ENCODE results near the gene GLUD1.
"Not testable (repeated sequence)": the region's sequence is repeated elsewhere in the genome, so short reads cannot be mapped to it uniquely, and the experiment has no call there.

The GLUD1 gene

GRCh38 chr10:87094373-87095235 lies at the start of gene GLUD1, which contains the start of gene SHLD2:
Gene GLUD1, minus strand, starts transcription at chr10:87094843. Its CDS starts 74 bp downstream, at chr10:87094769.
Gene SHLD2, plus strand, starts transcription at chr10:87095206. Its CDS starts 56,149 bp downstream, at chr10:87151355.
- DNase-seq: peak; percentile 92 to 94

GRCh38 chr10:87143109-87143418 lies 48.4 kb upstream of the GLUD1 start:
- DNase-seq: not testable (repeated sequence)

- DNase-seq: not testable (repeated sequence)
Measured at GRCh38 chr10:87142230-87143108, 47.8 kb upstream of the GLUD1 start.

GRCh38 chr10:87137478-87137877 lies 42.8 kb upstream of the GLUD1 start:
- DNase-seq: not testable (repeated sequence)

GRCh38 chr10:87134440-87134839 lies 39.8 kb upstream of the GLUD1 start:
- DNase-seq: not testable (repeated sequence)

GRCh38 chr10:87133936-87134335 lies 39.3 kb upstream of the GLUD1 start:
- DNase-seq: not testable (repeated sequence)

GRCh38 chr10:87132176-87132575 lies 37.5 kb upstream of the GLUD1 start:
- DNase-seq: not testable (repeated sequence)

- not testable (repeated sequence) for DNase-seq
Measured at GRCh38 chr10:87127607-87128156, 33.0 kb upstream of the GLUD1 start.

- DNase-seq: not testable (repeated sequence)
Measured at GRCh38 chr10:87127048-87127447, 32.4 kb upstream of the GLUD1 start.

- DNase-seq: not testable (repeated sequence)
Measured at GRCh38 chr10:87123351-87123750, 28.7 kb upstream of the GLUD1 start.

GRCh38 chr10:87119029-87119428 lies 24.4 kb upstream of the GLUD1 start:
- DNase-seq: not testable (repeated sequence)

- DNase-seq: not testable (repeated sequence)
Measured at GRCh38 chr10:87118122-87118521, 23.5 kb upstream of the GLUD1 start.

GRCh38 chr10:87105446-87106124 lies 10.9 kb upstream of the GLUD1 start:
- DNase-seq: no peak

- not testable (repeated sequence) for DNase-seq
Measured at GRCh38 chr10:87104727-87105126, 10.1 kb upstream of the GLUD1 start.

- no peak for DNase-seq
Measured at GRCh38 chr10:87101996-87102395, 7.4 kb upstream of the GLUD1 start.

- DNase-seq: peak; percentile 80 to 81
Measured at GRCh38 chr10:87095236-87095945, 748 bp upstream of the GLUD1 start.

GRCh38 chr10:87093632-87094372 lies 841 bp downstream of the GLUD1 start:
- peak; percentile 56 to 68 for DNase-seq

GRCh38 chr10:87092861-87093631 lies 1.6 kb downstream of the GLUD1 start:
- peak; percentile 2 to 42 for DNase-seq

GRCh38 chr10:87092376-87092860 lies 2.2 kb downstream of the GLUD1 start:
- peak in 1 of 2 donors; percentile 39 for DNase-seq

GRCh38 chr10:87090779-87091178 lies 3.9 kb downstream of the GLUD1 start:
- DNase-seq: no peak

Measured in CD4-positive, alpha-beta T cell treated with Interleukin-1 beta for 1 hour (primary cell).